NCI-H1694 (cell line): Measurements from ENCODE around the gene APLN.

Experiments used
- DNase-seq: peaks from one replicate; lab custom pipeline; 2025; lab: John Stamatoyannopoulos, UW

The APLN gene

GRCh38 chrX:129654652-129655546 is at the start of gene APLN:
TSS of gene APLN (minus strand) at chrX:129654956. CDS start at chrX:129654630, 326 bp downstream.
- no peak for DNase-seq

GRCh38 chrX:129704491-129704890 is 49.7 kb upstream of the APLN start:
- no peak for DNase-seq

- DNase-seq, result no peak
Measured at GRCh38 chrX:129701624-129702069, 46.9 kb upstream of the APLN start.

- DNase-seq, result no peak
Measured at GRCh38 chrX:129700536-129700935, 45.8 kb upstream of the APLN start.

GRCh38 chrX:129698150-129698549 is 43.4 kb upstream of the APLN start:
- DNase-seq, result no peak

GRCh38 chrX:129697204-129697829 is 42.6 kb upstream of the APLN start:
- no peak for DNase-seq

GRCh38 chrX:129696463-129697155 is 41.9 kb upstream of the APLN start:
- no peak for DNase-seq

- DNase-seq, result no peak
Measured at GRCh38 chrX:129695937-129696336, 41.2 kb upstream of the APLN start.

- no peak for DNase-seq
Measured at GRCh38 chrX:129695535-129695934, 40.8 kb upstream of the APLN start.

GRCh38 chrX:129694805-129695204 is 40.0 kb upstream of the APLN start:
- no peak for DNase-seq

GRCh38 chrX:129693354-129693753 is 38.6 kb upstream of the APLN start:
- no peak for DNase-seq

GRCh38 chrX:129690435-129690834 is 35.7 kb upstream of the APLN start:
- DNase-seq, result no peak

- DNase-seq, result no peak
Measured at GRCh38 chrX:129689796-129690195, 35.0 kb upstream of the APLN start.

- DNase-seq, result no peak
Measured at GRCh38 chrX:129688097-129688496, 33.3 kb upstream of the APLN start.

- no peak for DNase-seq
Measured at GRCh38 chrX:129686422-129686948, 31.7 kb upstream of the APLN start.

- DNase-seq, result no peak
Measured at GRCh38 chrX:129682979-129683378, 28.2 kb upstream of the APLN start.

- no peak for DNase-seq
Measured at GRCh38 chrX:129679901-129680300, 25.1 kb upstream of the APLN start.

- no peak for DNase-seq
Measured at GRCh38 chrX:129678614-129679195, 23.9 kb upstream of the APLN start.

GRCh38 chrX:129667412-129667811 is 12.7 kb upstream of the APLN start:
- no peak for DNase-seq

- DNase-seq, result no peak
Measured at GRCh38 chrX:129665916-129666644, 11.3 kb upstream of the APLN start.

- no peak for DNase-seq
Measured at GRCh38 chrX:129663171-129663570, 8.4 kb upstream of the APLN start.
